T-helper 1 cell (primary cell): Measurements from ENCODE around the gene CCNI.

Experiments
- DNase-seq, 5 donors: peaks; one replicate each; pipeline ENCODE4 v3.0.0-alpha.2; 2012 to 2020

The CCNI gene

DNA sequence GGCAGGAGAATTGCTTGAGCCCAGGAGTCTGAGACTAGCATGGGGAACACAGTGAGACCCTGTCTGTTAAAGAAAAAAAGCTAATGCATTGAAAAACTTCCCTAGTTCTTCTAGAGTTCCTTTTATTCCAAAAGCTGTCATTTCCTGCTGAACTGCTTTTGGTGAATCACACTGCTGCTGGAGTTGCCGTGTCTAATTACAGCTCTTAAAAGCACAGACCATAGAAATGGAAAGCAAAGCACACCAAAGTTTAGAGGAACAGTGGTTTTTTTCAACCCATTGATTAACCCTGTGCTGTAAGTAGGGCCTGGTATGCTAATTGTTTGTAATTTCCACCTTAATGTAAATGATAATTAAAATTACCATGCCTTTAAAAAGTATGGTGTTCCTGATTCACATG is 73.9 kb downstream of the CCNI start:
- no peak for DNase-seq

DNA sequence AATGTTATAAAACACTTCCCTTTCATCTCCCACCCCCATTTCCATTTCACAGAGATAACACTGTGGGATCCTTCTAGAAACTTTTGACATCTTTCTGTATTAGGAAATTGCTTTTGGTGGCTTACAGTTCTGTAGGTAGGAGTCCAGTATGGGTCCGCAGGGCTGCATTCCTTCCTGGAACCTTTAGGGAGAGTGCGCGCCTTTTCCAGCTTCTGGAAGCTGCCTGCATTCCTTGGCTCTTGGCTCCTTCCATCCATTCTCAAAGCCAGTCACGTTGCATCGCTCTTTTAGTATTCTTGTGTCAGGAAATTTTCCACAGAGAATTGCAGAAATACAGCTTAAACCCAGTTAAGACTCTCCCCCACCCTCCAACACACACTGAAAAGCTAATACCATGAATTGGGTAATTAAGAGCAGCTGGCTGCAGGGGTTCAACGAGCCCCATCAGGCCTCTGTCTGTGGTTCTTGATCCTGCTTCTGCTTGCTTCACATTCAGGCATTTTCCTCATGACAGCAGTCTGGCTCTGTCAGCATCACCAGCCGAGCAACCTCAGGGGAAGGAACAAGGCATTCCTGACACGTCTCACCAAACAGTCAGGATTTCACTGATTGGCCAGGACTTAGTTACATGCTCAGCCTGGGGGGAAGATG is 77.4 kb downstream of the CCNI start:
- no peak for DNase-seq

DNA sequence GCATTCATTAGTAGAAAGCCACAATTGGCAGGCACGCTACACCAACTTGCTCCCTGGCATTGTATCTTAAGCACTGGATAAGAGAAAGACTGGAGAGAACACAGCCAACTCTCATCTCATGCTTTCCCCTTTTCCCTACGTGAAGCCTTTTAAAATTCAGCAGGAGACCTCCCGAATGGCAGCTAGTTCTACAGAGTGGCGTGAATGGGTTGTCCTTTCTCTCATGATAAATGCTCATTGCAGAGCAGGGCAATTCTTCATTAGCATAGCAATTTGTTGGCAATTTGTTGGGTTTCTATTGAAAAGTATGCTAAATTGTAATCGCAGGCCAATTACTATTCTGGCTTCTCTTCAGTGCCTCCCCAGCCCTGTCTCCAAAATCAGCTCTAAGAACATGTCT is 78.3 kb downstream of the CCNI start:
- DNase-seq = no peak
